Hepatocyte (in vitro differentiated cells): ENCODE data around the gene GPC3.

Experiments
- CTCF ChIP-seq: fragments of 200-600 bp; sonication (generic); IDR thresholded peaks from 2 replicates; pipeline ENCODE4 v1.5.1; 2016; ENCODE audit warnings: antibody characterized with exemption, mild to moderate bottlenecking; ENCODE audit not compliant: poor library complexity
- EZH2 ChIP-seq: fragments of 200-600 bp; sonication (generic); IDR thresholded peaks from 2 replicates; pipeline ENCODE4 v1.6.1; 2016; ENCODE audit warnings: antibody characterized with exemption, mild to moderate bottlenecking, borderline replicate concordance
- EZH2phosphoT487 ChIP-seq: fragments of 200-600 bp; sonication (generic); IDR thresholded peaks from one replicate; pipeline ENCODE4 v1.6.1; 2018; ENCODE audit warnings: antibody characterized with exemption, mild to moderate bottlenecking, low read depth, moderate library complexity; ENCODE audit not compliant: unreplicated experiment, severe bottlenecking

GRCh38 chrX:133846311-133846710 is 139.1 kb downstream of the GPC3 start:
- TF ChIP-seq CTCF: no peak
- no peak for TF ChIP-seq EZH2
- TF ChIP-seq EZH2phosphoT487: no peak
